GM04504 (cell line): Measurements from ENCODE around the gene SLC4A1AP.

Experiments
- DNase-seq: peaks from one replicate; pipeline ENCODE4 v3.0.0-alpha.2; 2012; ENCODE audit warnings: low read depth

Gene SLC4A1AP

DNA sequence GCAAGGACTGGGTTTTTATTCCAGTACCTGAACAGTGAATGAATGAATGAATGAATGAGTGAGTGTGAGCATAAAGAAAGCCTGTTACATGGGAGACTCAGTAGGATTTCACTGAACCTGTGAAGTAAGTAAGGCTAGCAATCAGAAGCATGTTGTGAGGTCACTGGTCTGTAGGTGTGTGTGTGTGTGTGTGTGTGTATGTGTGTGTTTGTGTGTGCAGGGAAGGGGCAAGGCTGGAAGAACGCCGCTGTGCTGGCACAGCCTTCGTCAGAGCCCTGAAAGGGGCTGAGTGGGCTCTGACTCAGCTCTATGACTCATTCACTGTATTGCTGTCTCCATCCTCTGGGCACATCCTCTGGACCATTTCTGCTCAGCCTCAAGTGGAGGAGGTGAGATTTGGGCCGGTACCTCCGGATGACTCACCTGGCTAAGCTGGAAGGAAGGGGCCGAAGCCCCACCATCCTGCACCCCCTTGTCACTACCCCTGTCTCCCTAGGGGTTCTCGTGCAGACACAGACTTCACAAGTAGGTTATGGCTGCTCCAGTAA, 56.4 kb downstream of the SLC4A1AP start:
- DNase-seq: peak; percentile 70

DNA sequence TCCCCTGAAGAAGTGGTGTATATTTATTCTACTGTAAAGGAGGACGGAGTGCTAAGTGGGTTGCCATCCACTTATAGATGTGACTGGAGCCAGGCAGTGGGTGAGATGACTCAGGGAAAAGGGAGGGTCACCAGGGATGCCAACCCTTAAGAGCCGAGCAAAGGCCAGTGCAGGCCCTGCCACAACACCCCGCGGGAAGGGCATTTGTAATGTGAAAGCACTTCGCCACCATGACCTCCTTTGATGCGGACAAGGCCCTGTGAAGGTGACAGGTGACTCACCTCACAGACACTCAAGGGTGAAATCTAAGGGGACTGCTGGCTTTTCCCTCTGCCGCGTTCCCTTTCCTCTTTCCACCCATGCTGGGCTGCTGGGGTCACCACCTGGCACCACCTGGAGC, 57.6 kb downstream of the SLC4A1AP start:
- DNase-seq: no peak

DNA sequence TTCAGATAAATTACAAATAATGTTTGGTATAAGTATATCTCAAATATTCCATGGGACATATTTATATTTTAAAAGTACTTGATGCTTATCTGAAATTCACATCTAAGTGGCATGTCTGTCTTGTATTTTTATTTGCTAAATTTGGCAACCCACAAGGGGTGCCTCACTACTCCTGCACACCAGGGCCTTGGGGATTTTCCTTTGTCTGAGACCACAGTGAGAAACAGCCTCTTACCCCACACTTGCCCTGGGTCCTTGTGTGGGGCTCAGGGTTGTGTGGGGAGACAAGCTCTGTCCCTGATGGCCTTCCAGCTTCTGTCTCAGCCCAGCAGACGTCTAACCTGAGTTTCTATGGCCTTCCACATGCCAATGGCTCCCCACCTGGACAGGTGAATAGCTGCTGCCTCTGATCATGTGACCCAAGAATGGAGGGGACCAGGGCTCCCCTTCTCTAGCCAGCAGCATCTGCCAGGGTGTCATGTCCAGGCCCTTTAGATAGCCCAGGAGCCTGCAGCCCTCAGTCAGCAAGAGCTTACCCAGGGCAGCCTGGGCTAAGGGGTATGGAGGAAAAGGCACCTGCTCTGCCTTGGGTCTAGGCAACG, 58.3 kb downstream of the SLC4A1AP start:
- no peak for DNase-seq

DNA sequence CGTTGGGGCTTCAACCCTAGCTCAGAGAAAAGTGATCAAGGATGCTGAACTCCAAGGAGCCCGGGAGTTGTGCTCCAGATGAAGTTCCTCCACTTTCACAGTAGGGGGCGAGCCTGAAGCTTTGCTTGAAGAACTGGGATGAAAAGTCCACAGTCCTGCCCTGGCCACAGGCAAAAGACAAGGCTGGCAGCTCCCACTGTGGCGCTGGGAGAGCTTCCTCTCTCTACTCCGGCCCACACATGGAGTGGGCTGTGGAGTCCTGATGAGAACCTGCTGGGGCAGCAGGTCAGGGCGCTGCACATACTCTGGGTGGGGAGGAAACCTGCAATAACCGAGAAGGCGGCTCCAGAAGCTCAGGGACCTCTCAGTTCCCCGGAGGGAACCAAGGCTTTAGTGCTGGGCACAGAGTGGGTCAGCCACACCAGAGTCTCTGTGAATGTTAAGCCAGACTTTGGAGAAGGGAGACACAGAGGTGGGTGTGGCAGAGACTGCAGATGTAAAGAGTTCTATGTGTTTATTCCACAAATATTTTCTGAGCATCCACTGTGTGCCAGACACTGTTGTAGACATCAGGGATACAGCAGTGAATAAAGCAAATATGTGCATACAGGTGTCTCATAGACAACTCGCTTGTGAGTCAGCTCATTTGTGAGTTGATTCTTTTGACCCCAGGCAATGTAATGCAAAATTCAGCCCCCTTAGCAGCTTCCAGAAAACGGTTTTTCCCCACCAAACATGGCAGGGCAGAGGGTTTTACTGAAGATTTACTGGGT, 59.9 kb downstream of the SLC4A1AP start:
- DNase-seq: no peak

DNA sequence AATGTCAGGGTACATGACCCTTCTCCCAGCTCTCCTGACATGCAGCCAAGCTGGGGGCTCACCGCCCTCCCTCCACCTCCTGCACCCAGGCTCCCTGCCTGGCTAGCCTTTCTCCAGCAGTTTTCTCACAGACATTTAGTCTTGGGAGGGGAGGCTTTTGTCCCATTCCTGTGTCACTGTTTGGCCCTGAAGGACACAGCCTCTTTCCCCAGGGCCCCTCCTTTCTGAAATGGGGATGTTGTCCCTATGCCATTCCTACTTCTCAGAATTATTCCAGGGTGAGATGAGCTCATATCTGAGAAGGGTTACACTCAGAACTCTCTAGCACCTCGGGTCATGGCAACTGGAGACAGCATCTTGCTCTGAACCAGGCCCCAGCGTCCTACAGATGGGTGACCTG, 60.5 kb downstream of the SLC4A1AP start:
- no peak for DNase-seq

DNA sequence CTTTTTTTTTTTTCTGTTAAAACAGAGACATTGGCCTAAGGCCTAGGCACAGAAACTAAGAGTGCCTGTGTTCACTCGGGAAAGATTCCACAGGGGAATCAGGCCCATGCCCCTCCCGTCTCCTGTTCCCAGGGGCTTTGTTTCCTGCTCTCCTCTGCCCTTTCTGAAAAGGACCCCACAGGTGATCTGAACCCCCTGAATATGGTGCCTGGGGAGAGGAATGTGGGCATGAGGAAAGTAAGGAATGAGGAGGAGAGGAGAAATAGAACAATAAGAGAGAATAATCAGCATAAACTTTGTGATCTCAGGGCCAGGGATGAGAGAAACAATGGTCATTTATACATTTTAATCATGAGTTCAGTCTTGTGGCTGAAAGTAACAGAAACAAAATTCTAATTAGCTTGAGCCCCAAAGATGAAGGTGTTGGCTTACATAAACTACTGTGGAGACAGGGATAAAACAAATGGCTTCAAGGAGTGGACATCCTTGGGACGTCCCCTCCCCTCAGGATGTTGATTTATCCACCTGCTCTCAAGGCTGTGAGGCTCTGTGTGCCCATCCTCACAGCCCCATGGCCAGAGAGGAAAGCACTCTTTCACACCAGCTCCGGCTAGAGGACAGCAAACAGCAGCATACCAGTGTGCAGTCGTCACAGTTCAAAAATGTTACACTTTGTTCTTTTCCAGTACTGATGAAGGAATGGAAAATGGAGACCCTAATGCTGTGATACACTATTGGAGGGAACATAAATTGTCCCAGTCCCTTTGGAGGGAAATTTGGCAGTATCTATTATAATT, 61.4 kb downstream of the SLC4A1AP start:
- DNase-seq: no peak

DNA sequence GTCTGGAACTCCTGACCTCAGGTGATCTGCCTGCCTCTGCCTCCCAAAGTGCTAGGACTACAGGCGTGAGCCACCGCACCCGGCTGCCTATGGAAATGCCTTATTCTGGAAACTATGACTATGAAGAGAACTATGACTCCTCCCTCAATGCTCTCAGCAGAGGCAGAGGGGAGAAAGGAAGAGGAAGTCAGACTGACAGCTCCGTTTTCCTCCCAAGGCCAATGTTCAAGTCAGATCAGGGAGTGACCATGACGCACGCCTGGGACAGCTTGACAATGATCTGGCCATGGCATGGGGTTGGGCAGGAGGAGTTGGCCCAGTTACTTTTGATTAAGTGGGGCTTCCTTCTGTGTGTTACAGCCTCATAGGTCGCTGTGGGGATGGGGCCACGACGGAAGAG, 63.6 kb downstream of the SLC4A1AP start:
- DNase-seq: no peak

DNA sequence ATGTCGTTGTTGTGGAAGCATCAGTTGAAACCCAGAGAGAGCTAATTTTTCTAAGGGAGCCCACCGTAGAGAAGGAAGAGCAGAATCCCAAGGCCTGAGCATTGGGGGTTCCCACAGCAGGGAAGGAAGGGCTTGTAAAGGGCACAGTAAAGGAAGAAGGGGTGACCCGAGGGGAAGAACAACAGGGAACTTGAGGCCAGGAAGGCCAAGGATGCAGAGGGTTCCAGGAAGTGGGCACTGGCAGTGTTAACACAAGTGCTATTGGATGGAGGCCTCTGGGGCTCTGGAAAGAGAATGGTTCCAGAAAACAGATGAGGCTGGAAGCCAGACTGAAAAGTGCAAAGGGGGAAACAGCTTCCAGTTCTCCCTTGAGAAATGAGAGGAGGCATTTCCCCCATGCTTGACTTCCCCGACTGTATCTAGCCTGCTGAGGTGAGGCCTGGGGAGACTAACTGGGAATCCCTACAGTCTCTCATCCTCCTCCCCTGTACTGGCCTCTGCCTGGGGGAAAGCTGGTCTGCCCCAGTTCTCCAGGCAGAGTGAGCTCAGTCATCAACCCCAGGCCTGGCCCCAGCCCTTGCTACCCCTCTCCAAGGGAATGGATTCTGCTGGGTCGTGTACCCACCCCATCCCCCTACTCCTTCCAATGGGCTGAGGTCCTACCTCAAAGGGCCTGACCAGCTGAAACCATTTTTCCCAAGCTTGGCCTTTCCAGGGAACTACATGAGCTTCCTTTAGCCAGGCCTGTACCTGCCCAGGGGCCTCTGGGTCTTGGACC, 64.6 kb downstream of the SLC4A1AP start:
- DNase-seq: no peak

DNA sequence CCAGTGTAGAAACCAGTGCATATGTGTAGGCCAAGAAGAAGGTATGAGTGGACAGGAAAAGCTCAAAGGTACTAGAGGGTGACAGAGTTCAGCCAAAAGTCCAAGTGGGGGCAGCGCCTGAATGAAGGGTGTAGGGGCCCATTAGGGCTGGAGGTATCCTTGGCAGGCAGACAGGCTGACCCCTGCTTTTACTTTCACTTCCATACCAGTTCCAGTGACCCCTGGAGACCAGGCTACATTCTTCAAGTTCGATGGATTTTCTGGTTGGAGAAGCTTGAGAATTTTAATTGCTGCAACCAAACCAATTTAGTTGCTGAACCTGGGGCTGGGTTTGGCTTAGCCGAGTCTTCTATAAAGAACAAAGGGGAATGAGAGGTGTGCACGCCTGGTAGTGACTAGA, 65.5 kb downstream of the SLC4A1AP start:
- no peak for DNase-seq

DNA sequence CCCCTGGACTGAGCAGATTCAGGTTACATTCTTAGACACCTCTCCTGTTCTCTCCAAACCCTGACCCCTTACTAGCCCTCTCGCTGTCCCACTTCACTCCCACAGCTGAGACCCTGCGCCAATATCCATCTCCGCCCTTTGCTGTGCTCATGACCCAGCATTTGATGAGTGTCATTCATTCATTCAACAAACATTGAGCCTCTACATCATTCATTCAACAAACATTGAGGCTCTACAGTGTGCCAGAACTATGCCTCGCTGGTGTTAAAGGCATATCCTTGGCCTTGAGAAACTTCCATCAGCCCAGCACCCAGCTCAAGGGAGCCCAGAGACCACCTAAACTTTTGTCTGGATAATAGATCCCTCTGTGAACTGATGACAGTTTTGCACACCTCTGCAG, 65.9 kb downstream of the SLC4A1AP start:
- no peak for DNase-seq

DNA sequence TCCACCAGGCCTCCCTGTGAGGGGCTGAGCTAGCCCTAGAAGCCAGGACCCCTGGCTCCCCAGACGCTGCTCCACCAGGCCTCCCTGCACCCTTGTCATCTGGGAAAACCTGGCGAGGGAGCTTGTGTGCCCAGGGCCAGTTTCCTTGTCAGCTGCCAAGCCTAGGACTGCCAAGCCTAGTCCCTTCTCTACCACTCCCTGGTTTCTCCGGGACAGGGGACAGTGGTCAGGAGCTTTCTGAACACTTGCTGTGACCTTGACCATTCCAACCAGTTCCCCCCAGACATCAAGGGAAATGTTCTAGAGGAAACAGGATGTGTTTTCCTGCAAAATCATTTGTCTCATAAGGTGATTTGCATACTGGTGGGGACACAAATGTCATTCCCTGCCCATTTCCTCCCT, 66.6 kb downstream of the SLC4A1AP start:
- no peak for DNase-seq

DNA sequence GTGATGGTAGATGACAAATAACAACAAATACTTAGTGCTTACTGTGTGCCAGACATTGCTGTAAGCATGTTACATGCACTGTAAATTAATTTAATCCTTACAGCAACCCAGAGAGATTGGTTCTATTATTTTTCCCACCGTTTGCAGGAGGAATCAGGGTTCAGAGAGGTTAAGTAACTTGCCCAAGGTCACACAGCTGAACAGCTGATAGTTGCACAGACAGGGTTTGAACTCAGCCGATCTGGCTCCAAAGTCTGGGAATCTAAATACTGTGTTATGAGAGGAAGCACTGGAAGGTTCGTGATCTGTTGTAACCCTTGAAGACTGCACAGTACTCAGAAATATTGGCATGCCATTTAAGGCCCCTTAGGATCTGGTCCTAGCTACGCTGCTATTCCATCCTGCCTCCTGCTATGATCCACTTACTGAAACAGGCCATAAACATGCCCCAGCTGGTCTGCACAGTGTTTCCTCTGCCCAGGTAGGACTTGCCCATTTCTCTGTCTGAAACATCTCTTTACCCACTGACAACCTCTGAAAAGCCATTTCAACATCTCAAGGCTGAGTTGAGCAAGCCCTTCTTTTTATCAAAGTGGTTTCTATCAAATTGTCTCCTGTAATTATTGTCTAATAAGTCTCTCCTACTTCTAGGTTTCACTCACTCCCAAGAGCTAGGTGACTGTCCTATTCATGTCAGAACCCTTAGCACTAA, 67.4 kb downstream of the SLC4A1AP start:
- DNase-seq: no peak

DNA sequence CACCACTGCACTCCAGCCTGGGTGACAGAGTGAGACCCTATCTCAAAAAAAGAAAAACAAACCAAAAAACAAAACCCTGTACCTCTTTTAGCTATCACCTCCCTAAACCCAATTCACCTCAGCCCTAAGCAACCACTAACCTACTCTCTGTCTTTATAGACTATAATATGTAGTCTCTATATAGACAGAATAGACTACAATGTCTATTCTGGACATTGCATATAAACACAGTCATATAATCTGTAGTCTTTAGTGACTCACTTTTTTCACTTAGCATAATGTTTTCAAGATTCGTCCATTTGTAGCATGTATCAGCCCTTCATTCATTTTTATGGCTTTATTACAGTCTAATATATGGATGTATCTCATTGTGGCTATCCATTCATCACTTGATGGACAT, 70.6 kb downstream of the SLC4A1AP start:
- DNase-seq: no peak

DNA sequence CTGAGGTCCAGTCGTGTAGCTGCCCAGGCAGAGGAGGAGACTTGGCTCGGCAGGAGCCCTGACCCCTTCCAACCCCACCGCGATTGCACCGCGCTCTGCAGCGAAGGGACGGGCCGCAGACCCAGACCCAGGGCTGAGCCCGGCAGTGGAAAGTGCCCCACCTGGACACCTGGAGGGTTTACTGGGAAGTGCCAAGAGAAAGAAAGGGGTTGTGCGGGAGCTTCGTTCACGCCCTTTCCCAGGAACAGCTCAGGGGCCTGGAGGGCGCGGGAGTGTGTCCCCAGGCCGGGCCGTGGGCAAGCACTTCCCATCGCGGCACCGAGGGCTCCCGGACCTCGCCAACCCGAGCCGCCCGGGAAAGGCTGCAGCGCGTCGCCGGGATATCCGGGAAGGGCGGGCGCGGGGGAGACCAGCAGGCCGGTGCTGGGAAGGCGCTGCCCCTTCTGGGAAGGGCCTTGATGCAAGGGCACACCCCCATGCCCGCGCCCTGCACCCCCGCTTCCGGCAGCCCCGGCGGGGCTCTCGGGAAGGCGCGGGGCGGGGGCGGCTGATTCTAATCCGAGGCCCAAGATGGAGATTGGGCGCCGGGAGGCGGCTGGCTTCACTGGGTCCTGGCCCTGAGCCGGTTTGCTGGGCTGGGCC, 71.7 kb downstream of the SLC4A1AP start:
- DNase-seq: peak; percentile 35

DNA sequence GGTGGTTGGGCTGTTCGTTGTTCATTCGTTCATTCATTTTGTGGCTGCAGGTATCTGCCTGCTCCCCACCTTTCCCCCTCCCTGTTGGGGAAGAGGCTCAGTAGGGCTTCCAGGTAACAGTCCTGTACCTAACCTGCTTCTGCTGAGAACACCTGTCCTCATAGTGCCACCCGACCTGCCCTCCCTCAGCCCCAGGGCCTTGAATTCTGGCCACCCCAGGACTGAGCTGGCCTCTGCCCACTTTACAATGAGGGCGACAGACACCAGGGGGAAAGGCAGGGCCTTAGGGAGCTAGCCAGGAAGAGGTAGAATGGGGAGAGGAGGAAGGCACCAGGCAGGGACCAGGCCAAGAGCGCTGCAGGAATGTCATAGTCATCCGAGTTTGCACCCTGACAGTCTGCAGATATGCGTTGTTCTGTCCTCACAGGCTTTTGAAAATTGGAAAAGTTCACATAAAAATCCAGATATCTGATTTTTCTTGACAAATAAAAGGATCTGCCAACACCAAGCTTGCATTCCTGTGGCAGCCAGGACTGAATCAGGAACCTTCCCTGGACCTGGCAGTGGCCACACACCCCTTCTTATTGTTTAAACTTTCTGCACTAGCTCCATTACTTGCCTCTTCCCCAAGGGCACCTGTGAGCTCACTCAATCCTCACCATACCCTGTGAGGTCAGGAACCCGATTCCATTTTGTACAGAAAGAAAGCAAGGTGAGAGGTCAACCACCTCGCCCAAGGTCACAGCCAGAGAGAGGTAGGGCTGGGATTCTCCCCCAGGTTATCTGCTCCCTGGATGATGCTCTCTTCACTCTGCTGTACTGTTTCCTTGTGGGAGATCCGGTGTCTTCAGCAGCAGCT, 72.6 kb downstream of the SLC4A1AP start:
- DNase-seq: no peak

DNA sequence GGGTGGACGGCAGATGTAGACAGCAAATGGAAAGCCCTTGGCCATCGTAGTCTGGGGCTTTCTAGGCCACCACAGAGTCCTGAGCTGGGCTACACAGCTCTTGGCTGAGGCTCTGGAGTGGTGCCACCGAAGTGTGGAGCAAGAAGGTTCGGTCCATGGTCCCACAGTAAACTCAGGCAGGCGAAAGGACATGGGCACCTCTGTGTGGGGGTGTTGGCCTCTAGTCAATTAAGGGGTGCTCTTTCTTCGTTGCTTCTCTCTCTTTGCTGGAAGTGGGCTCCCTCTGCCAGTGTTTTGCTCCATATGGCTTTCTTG, 73.2 kb downstream of the SLC4A1AP start:
- no peak for DNase-seq

DNA sequence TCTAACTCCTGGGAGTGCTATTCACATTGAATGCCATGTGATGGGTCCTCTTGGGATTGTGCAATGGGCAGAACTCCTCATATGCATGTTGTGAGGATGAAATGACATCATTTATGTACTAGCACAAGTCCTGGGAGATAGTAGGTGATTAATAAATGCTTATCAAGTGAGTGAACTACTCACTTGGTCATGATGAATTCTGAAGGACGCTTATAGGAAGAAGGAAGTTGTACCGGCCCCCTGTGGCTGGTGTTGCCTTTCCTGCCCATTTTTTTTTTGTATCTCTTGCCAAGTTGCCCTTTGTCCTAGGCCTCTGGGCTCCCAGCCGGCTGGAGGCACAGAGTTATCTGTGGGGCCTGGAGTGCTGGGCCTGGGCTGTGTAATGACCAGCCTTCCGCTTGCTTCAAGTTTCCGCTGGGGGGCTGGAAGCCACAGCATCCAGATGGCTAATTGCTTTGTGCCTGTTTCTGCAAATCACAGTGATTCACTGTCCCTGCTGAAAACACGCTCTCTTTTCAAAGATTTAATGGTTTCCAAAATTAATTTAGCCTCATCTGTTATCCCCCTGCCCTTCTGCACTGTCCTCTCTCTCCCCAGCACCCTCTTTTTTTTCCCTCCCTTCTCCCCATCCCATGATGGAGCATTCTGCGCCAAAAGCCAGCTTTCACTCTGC, 74.1 kb downstream of the SLC4A1AP start:
- no peak for DNase-seq

DNA sequence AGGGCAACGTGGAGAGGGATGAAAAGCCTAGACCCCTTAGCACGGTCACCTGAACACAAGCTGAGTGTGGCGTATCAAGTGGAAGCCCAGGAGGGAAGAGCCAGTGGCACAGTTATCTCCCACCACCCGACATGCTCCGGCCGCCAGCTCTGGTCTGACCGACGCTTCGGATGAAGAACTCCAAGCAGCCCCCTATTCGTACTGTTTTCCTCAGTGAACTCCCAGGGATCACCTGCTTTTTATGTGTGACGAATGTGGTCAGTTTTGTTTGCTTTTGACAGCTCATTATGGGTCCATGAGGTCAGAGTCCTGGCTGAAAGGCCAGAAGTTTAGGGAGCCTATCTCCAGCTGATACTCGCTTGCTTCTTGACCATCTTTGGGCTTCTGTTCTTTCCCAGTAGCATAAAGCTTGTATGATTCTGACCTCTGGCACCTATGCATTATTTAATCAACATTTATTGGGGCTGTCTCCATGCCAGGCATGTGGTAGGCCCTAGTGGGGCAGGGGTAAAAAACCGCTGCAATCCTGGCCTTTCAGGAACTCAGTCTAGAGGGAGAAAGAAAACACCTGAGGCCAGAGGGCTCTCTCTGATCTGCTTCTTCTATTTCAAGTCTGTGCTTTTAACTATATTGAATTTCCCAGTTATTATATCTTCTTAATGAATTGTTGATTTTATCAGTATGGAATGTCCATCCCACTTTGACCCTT, 74.8 kb downstream of the SLC4A1AP start:
- no peak for DNase-seq

DNA sequence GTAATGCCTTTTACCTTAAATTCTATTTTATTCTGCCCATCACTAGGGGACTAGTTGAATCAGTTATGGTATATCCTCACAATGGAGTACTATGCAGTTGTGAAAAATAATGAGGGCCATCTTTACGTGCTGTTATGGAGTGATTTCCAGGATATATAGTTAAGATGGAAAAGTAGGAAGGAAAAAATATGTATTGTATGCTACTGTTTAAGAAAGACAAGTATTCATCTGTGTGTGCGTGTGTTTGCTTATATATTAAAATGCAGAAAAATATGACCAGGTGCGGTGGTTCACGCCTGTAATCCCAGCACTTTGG, 75.3 kb downstream of the SLC4A1AP start:
- DNase-seq: no peak
